ENCODE results near the gene CLEC18A. TPM values are rescaled to one million over a fixed set of nuclear protein-coding genes. Genes with fewer than 3 reads are reported as not detected.

Gene CLEC18A
- total and polyA plus RNA-seq, 2 of the 4 experiments (the other 2 are of a cell fraction): under 0.01 TPM; not detected in 1

DNA sequence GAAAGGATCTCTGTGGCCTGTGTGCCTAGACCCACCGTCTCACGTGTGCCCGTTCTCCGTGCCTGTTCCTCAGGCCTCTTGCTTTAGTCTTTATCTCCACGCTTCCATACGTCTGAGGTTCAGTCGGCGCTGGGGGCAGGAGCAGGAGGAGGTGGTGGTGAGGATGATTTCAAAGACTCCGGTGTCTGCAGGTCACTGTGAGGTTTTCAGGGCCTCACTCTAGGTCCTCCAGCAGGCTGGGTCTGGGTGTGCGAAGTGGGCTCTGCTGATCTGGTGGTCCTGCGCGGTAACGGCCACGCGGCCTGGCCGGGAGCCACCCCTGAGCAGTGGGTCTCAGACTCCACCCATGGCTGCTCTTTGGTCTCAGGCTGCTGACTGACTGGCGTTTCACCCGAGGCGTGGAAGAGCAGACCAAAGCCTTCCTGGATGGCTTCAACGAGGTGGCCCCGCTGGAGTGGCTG is 14.4 kb upstream of the CLEC18A start:
- no peak overlapping the region for H3K23ac ChIP-seq (ENCODE audit: low read depth, low read length)
- no peak overlapping the region for H3K9ac ChIP-seq (ENCODE audit: low read depth, low read length)
- H4K5ac ChIP-seq (ENCODE audit: low read depth, low read length): no peak overlapping the region
- no peak overlapping the region for H3K4ac ChIP-seq (ENCODE audit: low read depth, low read length)
- in situ Hi-C loops (cut with MboI; ENCODE audit: low sequenced_read_pairs): no loop called here
- H3K14ac ChIP-seq (replicated peaks; ENCODE audit: low read depth, low read length): no peak overlapping the region
- peaks cover 54% of the 10 kb centered on the region for H3K36me3 ChIP-seq (ENCODE audit: control insufficient read depth, insufficient read depth, low read length)
- no peaks in the 10 kb centered on the region for H3K27me3 ChIP-seq (ENCODE audit: control insufficient read depth, insufficient read depth, low read length)
- H3K9me3 ChIP-seq (ENCODE audit: control insufficient read depth, insufficient read depth, low read length): no peaks in the 10 kb centered on the region
- no peak for ATAC-seq (ENCODE audit: low read depth)
- H2BK15ac ChIP-seq (ENCODE audit: low read depth, low read length): no peak overlapping the region
- H3K18ac ChIP-seq (ENCODE audit: low read depth, low read length): no peak overlapping the region
- H4K91ac ChIP-seq (ENCODE audit: insufficient read depth, low read depth, low read length): no peak overlapping the region
- no peak overlapping the region for H3K27ac ChIP-seq (ENCODE audit: insufficient read depth, low read length)
- H3K79me1 ChIP-seq (ENCODE audit: low read depth in 1 of 2, low read length in 2 of 2): no peaks in the 10 kb centered on the region
- no peak for DNase-seq
- no peak overlapping the region for H2AK5ac ChIP-seq (ENCODE audit: low read depth, low read length)
- dilution Hi-C loops (cut with HindIII; ENCODE audit: low sequenced_read_pairs, unreplicated experiment): no loop called here
- no peak overlapping the region for H4K8ac ChIP-seq (ENCODE audit: low read depth in 2 of 2, low read length in 2 of 2)
- H3K4me3 ChIP-seq (ENCODE audit: insufficient read depth, low read depth, low read length): no peak overlapping the region
- TF ChIP-seq SMC3 (IDR thresholded peaks at IDR 0.05; ENCODE audit: low read depth, low read length) (no peak), MXI1 (IDR thresholded peaks at IDR 0.05; ENCODE audit: borderline replicate concordance, low read depth, low read length) (no peak), RAD21 (IDR thresholded peaks at IDR 0.05; ENCODE audit: low read length) (no peak), RCOR1 (IDR thresholded peaks at IDR 0.05; ENCODE audit: insufficient replicate concordance, low read length) (no peak), CEBPB (IDR thresholded peaks at IDR 0.05; ENCODE audit: low read depth, low read length) (no peak), FOS (IDR thresholded peaks at IDR 0.05; ENCODE audit: low read depth, low read length) (no peak), CHD1 (IDR thresholded peaks at IDR 0.05; ENCODE audit: low read depth, low read length) (no peak), NFE2L2 (IDR thresholded peaks at IDR 0.05; ENCODE audit: low read depth, low read length) (no peak), MAFK (IDR thresholded peaks at IDR 0.05; ENCODE audit: low read depth, low read length) (no peak), POLR2A (IDR thresholded peaks at IDR 0.05; ENCODE audit: low read depth, low read length) (no peak), BHLHE40 (IDR thresholded peaks at IDR 0.05; ENCODE audit: low read depth, low read length) (no peak), MAZ (IDR thresholded peaks at IDR 0.05; ENCODE audit: borderline replicate concordance, low read depth, low read length) (no peak), RFX5 (IDR thresholded peaks at IDR 0.05; ENCODE audit: low read depth, low read length) (no peak)
- TF ChIP-seq, protein P1, sequence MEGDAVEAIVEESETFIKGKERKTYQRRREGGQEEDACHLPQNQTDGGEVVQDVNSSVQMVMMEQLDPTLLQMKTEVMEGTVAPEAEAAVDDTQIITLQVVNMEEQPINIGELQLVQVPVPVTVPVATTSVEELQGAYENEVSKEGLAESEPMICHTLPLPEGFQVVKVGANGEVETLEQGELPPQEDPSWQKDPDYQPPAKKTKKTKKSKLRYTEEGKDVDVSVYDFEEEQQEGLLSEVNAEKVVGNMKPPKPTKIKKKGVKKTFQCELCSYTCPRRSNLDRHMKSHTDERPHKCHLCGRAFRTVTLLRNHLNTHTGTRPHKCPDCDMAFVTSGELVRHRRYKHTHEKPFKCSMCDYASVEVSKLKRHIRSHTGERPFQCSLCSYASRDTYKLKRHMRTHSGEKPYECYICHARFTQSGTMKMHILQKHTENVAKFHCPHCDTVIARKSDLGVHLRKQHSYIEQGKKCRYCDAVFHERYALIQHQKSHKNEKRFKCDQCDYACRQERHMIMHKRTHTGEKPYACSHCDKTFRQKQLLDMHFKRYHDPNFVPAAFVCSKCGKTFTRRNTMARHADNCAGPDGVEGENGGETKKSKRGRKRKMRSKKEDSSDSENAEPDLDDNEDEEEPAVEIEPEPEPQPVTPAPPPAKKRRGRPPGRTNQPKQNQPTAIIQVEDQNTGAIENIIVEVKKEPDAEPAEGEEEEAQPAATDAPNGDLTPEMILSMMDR (conservative IDR thresholded peaks at IDR 0.05; ENCODE audit: low read depth, low read length): no peak
- TF ChIP-seq, protein P2, sequence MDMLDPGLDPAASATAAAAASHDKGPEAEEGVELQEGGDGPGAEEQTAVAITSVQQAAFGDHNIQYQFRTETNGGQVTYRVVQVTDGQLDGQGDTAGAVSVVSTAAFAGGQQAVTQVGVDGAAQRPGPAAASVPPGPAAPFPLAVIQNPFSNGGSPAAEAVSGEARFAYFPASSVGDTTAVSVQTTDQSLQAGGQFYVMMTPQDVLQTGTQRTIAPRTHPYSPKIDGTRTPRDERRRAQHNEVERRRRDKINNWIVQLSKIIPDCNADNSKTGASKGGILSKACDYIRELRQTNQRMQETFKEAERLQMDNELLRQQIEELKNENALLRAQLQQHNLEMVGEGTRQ (IDR thresholded peaks at IDR 0.05; ENCODE audit: low read depth, low read length): no peak
- TF ChIP-seq, protein P3, sequence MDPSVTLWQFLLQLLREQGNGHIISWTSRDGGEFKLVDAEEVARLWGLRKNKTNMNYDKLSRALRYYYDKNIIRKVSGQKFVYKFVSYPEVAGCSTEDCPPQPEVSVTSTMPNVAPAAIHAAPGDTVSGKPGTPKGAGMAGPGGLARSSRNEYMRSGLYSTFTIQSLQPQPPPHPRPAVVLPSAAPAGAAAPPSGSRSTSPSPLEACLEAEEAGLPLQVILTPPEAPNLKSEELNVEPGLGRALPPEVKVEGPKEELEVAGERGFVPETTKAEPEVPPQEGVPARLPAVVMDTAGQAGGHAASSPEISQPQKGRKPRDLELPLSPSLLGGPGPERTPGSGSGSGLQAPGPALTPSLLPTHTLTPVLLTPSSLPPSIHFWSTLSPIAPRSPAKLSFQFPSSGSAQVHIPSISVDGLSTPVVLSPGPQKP (IDR thresholded peaks at IDR 0.05; ENCODE audit: borderline replicate concordance, low read depth, low read length): no peak
- WGBS, 2 experiments (ENCODE audit: extremely low coverage in 2 of 2, insufficient read length in 1 of 2): 99% methylated on average over 14 of the region's 21 CpGs; no CpG with 5 or more reads in 1 of the 2 experiments
- no peak overlapping the region for H2BK120ac ChIP-seq (ENCODE audit: low read depth, low read length)
- no peaks in the 10 kb centered on the region for H4K20me1 ChIP-seq (ENCODE audit: insufficient read depth, low read length)
- no peak overlapping the region for H2BK20ac ChIP-seq (ENCODE audit: low read depth, low read length)
- H2AK9ac ChIP-seq (replicated peaks; ENCODE audit: low read depth, low read length, poor library complexity): no peak overlapping the region
- H3K4me1 ChIP-seq (ENCODE audit: control insufficient read depth, insufficient read depth, low read length): no peaks in the 10 kb centered on the region
- H2BK5ac ChIP-seq (ENCODE audit: low read depth, low read length, poor library complexity, severe bottlenecking): no peak overlapping the region
- H2AFZ ChIP-seq (replicated peaks; ENCODE audit: low read length, poor library complexity): no peak overlapping the region
- intact Hi-C loops (cut with micrococcal nuclease): no loop called here
- H3K4me2 ChIP-seq (ENCODE audit: low read depth, low read length): no peak overlapping the region
- CTCF ChIA-PET: interaction anchor here (1.0 kb wide), 1 partner anchor 138 kb away, joined by 3 read pairs; no protein-coding TSS in a partner anchor
- POLR2A ChIA-PET (ENCODE audit: unreplicated experiment): no interaction called here
- BruUV-seq (replicated peaks): no TSS peak
- H3K9me1 ChIP-seq (ENCODE audit: insufficient read depth, low read length): 0 out of 2 replicates have a peak, but pooled peaks cover 3% of the 10 kb centered on the region
- H3K56ac ChIP-seq (ENCODE audit: extremely low read depth, insufficient read depth, low read length): no peak overlapping the region
